Muscle layer of colon (tissue), 2 donors: ENCODE results near the gene MPDU1.
"Not testable (repeated sequence)": the region's sequence is repeated elsewhere in the genome, so short reads cannot be mapped to it uniquely, and the experiment has no call there.

Experiments used
- H3K27ac ChIP-seq: one replicate; pipeline ENCODE4 v1.7.0; 2013; ENCODE audit warnings: low read depth, mild to moderate bottlenecking, low read length, moderate library complexity
- H3K27me3 ChIP-seq, 2 donors: one replicate each; pipeline ENCODE4 v1.7.0; 2013; ENCODE audit warnings: low read length in 2 of 2, mild to moderate bottlenecking in 2 of 2; ENCODE audit not compliant: insufficient read depth in 2 of 2, control insufficient read depth in 1 of 2
- H3K36me3 ChIP-seq: one replicate; pipeline ENCODE4 v1.7.0; 2013; ENCODE audit warnings: mild to moderate bottlenecking, low read length; ENCODE audit not compliant: insufficient read depth
- H3K4me1 ChIP-seq: one replicate; pipeline ENCODE4 v1.7.0; 2013; ENCODE audit warnings: mild to moderate bottlenecking, low read length; ENCODE audit not compliant: insufficient read depth
- H3K4me3 ChIP-seq, 2 donors: one replicate each; pipeline ENCODE4 v1.7.0; 2013; ENCODE audit warnings: low read length in 2 of 2, low read depth in 1 of 2, mild to moderate bottlenecking in 1 of 2, moderate library complexity in 1 of 2
- H3K9ac ChIP-seq: one replicate; pipeline ENCODE4 v1.7.0; 2013; ENCODE audit warnings: low read length
- H3K9me3 ChIP-seq: one replicate; pipeline ENCODE4 v1.7.0; 2013; ENCODE audit warnings: mild to moderate bottlenecking, low read length
- donor health status: abdominal sarcoma.
- donor health status: Adenocarcinoma of cecum.

The MPDU1 gene

DNA sequence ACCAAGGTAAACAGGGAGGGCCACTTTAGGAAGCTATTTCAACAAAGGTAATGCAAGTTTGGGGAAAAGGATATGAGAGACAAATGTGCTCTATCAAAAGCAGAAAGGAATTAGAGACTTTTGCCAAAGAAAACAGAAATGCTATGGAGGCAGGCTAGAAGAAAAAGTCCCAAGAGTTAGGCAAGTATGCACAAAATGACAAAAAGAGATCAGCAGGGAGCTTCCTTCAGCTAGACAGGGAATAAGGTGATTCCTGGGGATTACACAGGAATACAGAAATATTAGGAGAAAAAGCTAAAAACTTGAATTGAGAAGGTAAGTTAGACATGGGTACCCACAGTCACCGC is 28.6 kb downstream of the MPDU1 start:
- Histone ChIP-seq H3K4me3 (no peak overlapping the region), H3K27me3 (no peaks in the 10 kb centered on the region), H3K36me3 (peaks cover 16% of the 10 kb centered on the region), H3K9me3 (no peaks in the 10 kb centered on the region), H3K27ac (no peak overlapping the region), H3K4me1 (peaks cover 34% of the 10 kb centered on the region), H3K9ac (no peak overlapping the region)

DNA sequence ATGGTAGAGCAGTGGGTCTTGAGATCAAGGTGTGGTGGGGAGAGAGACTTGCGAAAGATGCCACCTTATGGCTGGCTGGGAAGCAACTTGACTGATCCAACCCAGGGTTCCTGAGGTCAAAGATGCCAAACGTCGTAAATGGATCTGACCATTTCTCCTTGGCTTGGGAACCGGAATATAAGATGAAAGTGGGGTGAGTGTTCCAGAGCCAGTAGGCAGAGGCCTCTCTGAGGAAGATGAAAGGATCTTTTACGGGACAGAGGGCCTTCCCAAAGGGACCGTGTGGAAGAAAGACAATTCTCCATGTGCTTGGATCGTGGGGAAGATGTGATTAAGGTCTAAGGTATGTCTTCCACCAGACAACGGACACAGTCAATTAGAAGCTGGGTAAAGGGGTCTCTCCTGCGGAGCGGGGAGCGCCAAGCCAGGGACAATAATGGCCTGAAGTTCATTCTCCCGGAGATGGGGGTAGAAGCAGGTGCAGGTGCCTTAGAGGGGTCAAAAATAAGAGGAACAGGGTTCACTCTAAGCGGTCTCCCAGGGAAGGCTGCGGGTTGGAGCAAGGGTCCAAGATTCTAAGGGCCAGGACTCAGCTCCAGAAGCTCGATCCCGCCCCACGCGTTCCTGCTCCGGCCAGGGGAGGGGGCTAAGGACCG is 30.2 kb downstream of the MPDU1 start:
- no peaks in the 10 kb centered on the region for H3K27me3 ChIP-seq

DNA sequence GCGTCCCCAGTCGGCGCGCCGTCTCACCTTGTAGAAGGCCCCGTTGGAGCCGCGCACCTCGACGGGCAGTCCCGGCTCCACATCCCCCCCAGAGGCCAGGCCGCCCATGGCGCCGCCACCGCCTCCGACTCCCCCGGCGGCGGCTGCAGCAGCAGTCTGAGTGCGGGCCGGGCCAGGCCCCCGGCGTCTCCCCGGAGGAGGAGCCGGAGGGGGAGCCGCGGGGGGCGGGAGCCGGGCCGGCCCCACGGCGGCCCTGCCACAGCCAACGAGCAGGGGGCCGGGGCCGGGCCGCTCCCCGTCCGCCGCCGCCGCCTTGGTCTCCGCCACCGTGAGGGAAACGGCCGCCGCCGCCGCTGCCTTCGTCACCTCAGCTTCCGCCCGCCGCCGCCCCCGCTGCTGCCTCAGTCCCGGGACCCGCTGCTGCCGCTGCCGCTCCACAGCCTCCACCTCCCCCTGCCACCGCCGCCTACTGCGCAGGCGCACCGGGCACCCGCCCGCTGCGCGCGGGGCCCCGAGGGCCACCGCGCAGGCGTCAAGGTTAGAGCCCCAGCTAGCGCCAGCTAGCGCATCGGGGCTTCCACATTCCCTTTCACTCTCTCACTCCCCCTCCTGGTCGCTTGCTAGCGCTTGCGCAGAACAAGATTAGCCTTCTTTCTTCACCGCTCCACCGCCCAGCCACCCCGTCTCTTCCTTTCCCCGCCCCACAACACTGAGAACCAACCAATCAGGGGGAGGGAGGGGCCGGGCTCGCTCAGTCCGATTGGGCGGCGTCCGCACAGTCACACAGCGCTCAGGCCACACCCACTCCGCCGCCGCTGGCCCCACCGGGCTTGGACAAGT is 31.0 kb downstream of the MPDU1 start, which contains the start of gene FXR2:
Gene FXR2 (minus strand): TSS at position 473 of the 840 bp plus-strand sequence. CDS start 365 bp downstream, at position 108.
- peak within 1 kb of the TSS; percentile 75 for H3K27ac ChIP-seq
- H3K4me1 ChIP-seq = peaks cover 34% of the 10 kb centered on the region
- peaks cover 16% of the 10 kb centered on the region for H3K36me3 ChIP-seq
- peak within 1 kb of the TSS; percentile 45 to 89 for H3K4me3 ChIP-seq
- H3K9me3 ChIP-seq = no peaks in the 10 kb centered on the region
- peak within 1 kb of the TSS; percentile 63 for H3K9ac ChIP-seq
- no peaks in the 10 kb centered on the region for H3K27me3 ChIP-seq

More for the DNA sequence above, 30.2 kb downstream of the MPDU1 start:
- Histone ChIP-seq H3K36me3 (peaks cover 16% of the 10 kb centered on the region), H3K9ac (peak overlapping the region; percentile 63), H3K4me1 (peaks cover 34% of the 10 kb centered on the region), H3K9me3 (no peaks in the 10 kb centered on the region), H3K27ac (peak overlapping the region; percentile 75), H3K4me3 (peak overlapping the region; percentile 45 to 89)

DNA sequence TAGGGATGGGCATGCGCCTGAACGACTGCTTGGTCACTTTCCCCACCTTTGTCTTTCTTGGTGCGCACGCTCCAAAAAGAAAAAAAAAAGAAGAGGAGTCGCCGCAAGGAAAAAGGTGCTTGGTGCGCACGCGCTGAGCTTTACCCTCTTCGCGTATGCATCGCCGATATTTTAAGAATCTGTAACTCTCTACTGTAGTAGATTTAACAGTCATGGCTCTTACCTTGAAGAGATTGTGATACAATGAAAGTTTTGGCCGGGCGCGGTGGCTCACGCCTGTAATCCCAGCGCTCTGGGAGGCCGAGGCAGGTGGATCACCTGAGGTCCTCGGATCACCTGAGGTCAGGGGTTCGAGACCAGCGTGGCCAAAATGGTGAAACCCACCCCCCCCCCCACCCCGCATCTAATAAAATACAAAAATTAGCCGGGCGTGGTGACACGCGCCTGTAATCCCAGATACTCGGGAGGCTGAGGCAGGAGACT is 31.7 kb downstream of the MPDU1 start:
- Histone ChIP-seq H3K4me1 (peaks cover 31% of the 10 kb centered on the region), H3K9me3 (no peaks in the 10 kb centered on the region), H3K9ac (no peak overlapping the region), H3K27ac (no peak overlapping the region), H3K4me3 (peak overlapping the region in 1 of 2 donors; percentile 53), H3K27me3 (no peaks in the 10 kb centered on the region), H3K36me3 (peaks cover 13% of the 10 kb centered on the region)

DNA sequence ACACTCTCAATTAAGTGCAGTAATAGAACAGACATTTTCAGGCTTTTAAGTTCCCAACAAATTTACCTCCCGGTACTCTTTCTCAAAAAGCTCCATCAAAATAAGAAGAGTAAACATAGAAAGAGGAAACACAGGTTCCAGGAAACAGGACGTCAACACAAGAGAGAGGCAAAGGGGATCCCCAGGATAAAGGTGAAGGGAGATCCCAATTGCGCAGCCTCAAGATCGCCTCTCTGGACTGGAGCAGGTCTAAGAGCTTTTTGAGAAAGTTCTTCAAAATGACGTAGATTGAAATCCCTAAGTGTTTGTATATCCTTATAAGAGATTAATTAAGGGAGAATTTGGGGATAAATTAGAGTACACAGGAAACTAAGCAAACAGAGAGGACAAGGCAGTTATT is 35.0 kb downstream of the MPDU1 start:
- Histone ChIP-seq H3K4me3 (no peak overlapping the region), H3K9ac (no peak overlapping the region), H3K9me3 (no peaks in the 10 kb centered on the region), H3K27me3 (no peaks in the 10 kb centered on the region), H3K4me1 (peaks cover 4% of the 10 kb centered on the region), H3K36me3 (no peaks in the 10 kb centered on the region), H3K27ac (no peak overlapping the region)

DNA sequence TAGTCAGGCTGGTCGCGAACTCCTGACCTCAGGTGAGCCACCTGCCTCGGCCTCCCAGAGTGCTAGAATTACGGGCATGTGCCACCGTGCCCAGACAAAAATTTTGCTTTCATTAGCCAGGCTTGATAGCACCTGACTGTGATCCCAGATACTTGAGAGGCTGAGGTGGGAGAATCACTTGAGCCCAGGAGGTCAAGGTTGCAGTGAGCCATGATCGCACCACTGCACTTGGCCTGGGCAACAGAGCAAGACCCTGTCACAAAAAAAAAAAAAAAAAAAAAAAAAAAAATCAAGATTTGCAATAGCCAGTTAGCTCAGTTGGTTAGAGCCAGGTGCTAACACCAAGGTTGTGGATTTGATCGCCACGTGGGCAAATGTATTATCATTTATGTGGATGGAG is 37.2 kb downstream of the MPDU1 start:
- H3K9ac ChIP-seq = no peak overlapping the region
- no peak overlapping the region for H3K4me3 ChIP-seq
- no peaks in the 10 kb centered on the region for H3K27me3 ChIP-seq
- no peaks in the 10 kb centered on the region for H3K4me1 ChIP-seq
- no peak overlapping the region for H3K27ac ChIP-seq
- H3K9me3 ChIP-seq = no peaks in the 10 kb centered on the region
- peaks cover under 1% of the 10 kb centered on the region for H3K36me3 ChIP-seq

DNA sequence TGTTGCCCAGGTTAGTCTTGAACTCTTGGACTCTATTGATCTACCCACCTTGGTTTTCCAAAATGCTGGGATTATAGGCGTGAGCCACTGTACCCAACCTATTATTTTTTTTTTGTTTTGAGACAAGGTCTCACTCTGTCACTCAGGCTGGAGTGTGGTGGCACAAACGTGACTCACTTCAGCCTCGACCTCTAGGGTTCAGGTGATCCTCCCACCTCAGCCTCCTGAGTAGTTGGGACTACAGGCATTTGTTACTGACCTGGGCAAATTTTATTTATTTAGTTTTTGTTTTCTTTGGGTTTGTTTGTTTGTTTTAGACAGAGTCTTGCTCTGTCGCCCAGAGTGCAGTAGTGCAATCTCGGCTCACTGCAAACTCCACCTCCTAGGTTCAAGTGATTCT is 40.0 kb downstream of the MPDU1 start:
- Histone ChIP-seq H3K4me1 (peaks cover 10% of the 10 kb centered on the region), H3K9ac (no peak overlapping the region), H3K9me3 (no peaks in the 10 kb centered on the region), H3K27ac (no peak overlapping the region), H3K4me3 (no peak overlapping the region), H3K27me3 (no peaks in the 10 kb centered on the region), H3K36me3 (peaks cover 7% of the 10 kb centered on the region)

DNA sequence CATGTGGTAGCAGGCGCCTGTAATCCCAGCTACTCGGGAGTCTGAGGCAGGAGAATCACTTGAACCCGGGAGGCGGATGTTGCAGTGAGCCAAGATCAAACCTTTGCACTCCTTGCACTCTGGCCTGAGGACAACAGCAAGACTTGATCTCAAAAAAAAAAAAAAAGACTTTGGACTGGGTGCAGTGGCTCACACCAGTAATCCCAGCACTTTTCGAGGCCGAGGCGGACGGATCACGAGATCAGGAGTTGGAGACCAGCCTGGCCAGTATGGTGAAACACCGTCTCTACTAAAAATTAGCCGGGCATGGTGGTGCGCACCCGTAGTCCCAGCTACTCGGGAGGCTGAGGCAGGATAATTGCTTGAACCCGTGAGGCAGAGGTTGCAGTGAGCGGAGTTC is 42.1 kb downstream of the MPDU1 start:
- H3K36me3 ChIP-seq, H3K27me3 ChIP-seq, H3K27ac ChIP-seq, H3K4me3 ChIP-seq, H3K9me3 ChIP-seq, H3K9ac ChIP-seq: not testable (repeated sequence)
- peaks cover 10% of the 10 kb centered on the region for H3K4me1 ChIP-seq

DNA sequence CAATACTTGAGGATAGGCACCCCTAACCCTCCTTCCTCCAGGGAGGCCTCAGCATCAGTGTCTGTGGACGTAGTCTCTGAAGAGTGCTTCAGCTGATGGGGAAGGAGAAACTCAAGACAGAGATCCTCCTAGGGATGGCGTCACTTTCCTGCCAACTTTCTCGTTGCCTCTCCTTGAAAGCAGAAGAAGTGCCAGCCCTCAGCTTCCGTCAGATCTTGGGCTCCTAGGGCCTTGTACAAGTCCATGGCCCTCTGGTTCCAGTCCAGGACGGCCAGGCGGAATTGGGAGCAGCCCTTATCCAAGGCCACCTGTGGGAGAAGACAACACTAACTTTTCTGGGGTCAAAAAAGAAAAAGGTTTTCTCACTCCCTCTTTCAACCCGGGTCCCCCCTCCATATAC is 42.7 kb downstream of the MPDU1 start:
- H3K9me3 ChIP-seq = no peaks in the 10 kb centered on the region
- no peaks in the 10 kb centered on the region for H3K27me3 ChIP-seq
- no peak overlapping the region for H3K27ac ChIP-seq
- peak overlapping the region in 1 of 2 donors; percentile 80 for H3K4me3 ChIP-seq
- H3K36me3 ChIP-seq = peaks cover 7% of the 10 kb centered on the region
- H3K9ac ChIP-seq = peak overlapping the region; percentile 87
- H3K4me1 ChIP-seq = peaks cover 10% of the 10 kb centered on the region

DNA sequence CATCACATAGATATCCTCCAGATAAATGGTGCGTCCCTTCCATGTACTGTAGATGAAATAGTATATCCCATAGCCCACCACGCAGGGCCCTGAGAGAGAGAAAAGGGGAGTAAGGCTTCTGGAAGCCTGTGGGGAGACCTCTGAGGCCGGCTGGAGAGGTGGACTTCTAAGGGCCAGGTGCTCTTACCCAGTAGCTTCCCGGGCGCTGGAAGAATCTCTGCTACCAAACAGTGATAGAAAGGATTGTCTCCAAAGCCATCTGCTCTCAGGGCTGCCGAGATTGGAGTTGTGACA is 43.3 kb downstream of the MPDU1 start:
- Histone ChIP-seq H3K4me3 (peak overlapping the region; percentile 80), H3K9ac (peak overlapping the region; percentile 87), H3K9me3 (no peaks in the 10 kb centered on the region), H3K27me3 (no peaks in the 10 kb centered on the region), H3K4me1 (peaks cover 10% of the 10 kb centered on the region), H3K27ac (peak overlapping the region; percentile 96), H3K36me3 (peaks cover 7% of the 10 kb centered on the region)

DNA sequence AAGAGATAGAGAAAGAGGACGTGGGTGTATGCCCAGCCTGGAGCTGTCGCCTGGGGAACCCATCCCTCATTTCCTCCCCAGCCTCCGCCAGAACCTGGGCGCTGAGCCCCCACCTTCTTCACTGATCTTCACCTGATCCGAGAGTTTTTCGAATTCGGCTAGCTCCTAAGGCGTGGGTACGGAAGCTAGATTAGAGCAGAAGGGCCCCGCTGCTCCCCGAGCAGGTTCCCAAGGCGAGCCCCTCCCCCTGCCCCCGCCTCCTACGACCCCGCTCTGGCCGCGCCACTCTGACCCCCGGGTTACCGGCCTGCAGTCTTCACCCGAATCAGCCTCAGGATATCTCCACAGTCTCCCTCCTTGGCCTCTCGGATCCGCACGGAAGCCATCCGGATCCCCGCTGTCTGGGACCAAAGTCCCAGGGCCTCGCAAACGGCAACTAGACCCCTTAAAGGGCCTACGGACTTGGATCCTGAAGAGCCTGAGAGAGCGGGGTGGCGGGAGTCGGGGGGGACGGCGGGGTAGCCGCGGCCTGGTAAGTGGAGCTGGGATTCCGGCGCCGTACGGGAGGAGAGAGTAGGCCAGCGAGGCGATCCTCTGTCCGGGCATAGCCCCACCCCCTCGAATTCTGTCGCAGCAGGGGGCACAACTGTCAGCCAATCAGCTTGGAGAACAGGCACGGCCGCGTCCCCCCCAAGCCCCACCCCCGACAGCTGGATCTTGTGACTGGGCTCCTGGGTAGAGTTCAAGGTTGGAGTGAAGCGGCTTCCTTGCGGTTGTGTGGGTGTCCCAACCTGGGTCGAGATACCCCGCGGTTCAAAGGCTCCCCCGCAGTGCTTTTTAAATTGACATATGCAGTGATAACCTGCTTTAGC is 43.8 kb downstream of the MPDU1 start, which contains the start of gene SAT2:
Gene SAT2 (minus strand): TSS at position 572 of the 872 bp plus-strand sequence. CDS start 186 bp downstream, at position 386.
- Histone ChIP-seq H3K27me3 (no peaks in the 10 kb centered on the region), H3K9ac (peak within 1 kb of the TSS; percentile 87), H3K36me3 (peaks cover 7% of the 10 kb centered on the region), H3K27ac (peak within 1 kb of the TSS; percentile 96), H3K4me1 (peaks cover 10% of the 10 kb centered on the region), H3K4me3 (peak within 1 kb of the TSS; percentile 80), H3K9me3 (no peaks in the 10 kb centered on the region)
